H9 (cell line): Measurements from ENCODE around the gene SSR2. TPM values are rescaled to one million over a fixed set of nuclear protein-coding genes. Genes with fewer than 3 reads are reported as not detected.

Experiments used
- DNase-seq: peaks from one replicate; pipeline ENCODE4 v3.0.0-alpha.2; 2017
- H2AFZ ChIP-seq: one replicate; pipeline ENCODE4 v1.6.1; 2013; ENCODE audit warnings: mild to moderate bottlenecking, low read length, control low read depth, moderate library complexity
- H2AK5ac ChIP-seq: 2 replicates; pipeline ENCODE4 v1.6.1; 2013; ENCODE audit warnings: low read length, control low read depth, mixed read lengths; ENCODE audit not compliant: insufficient read length
- H2BK120ac ChIP-seq: one replicate; pipeline ENCODE4 v1.6.1; 2013; ENCODE audit warnings: low read depth, mild to moderate bottlenecking, low read length, control low read depth, inconsistent platforms; ENCODE audit not compliant: poor library complexity, severe bottlenecking
- H2BK12ac ChIP-seq: 2 replicates; pipeline ENCODE4 v1.6.1; 2013; ENCODE audit warnings: low read length, control low read depth, mixed read lengths, low read depth; ENCODE audit not compliant: insufficient read length
- H2BK15ac ChIP-seq: 2 replicates; pipeline ENCODE4 v1.6.1; 2013; ENCODE audit warnings: low read depth, low read length, control low read depth
- H2BK20ac ChIP-seq: one replicate; pipeline ENCODE4 v1.6.1; 2013; ENCODE audit warnings: low read depth, mild to moderate bottlenecking, low read length, control low read depth, inconsistent platforms; ENCODE audit not compliant: poor library complexity, severe bottlenecking
- H2BK5ac ChIP-seq: 2 replicates; pipeline ENCODE4 v1.6.1; 2013; ENCODE audit warnings: low read length, control low read depth, mixed read lengths; ENCODE audit not compliant: insufficient read length
- H3K14ac ChIP-seq: 2 replicates; pipeline ENCODE4 v1.6.1; 2013; ENCODE audit warnings: low read length, control low read depth; ENCODE audit not compliant: insufficient read depth
- H3K18ac ChIP-seq: 2 replicates; pipeline ENCODE4 v1.6.1; 2013; ENCODE audit warnings: low read depth, mild to moderate bottlenecking, mixed read lengths, low read length, control low read depth; ENCODE audit not compliant: insufficient read length
- H3K23ac ChIP-seq: 2 replicates; pipeline ENCODE4 v1.6.1; 2013; ENCODE audit warnings: low read length, control low read depth, mixed read lengths, low read depth; ENCODE audit not compliant: insufficient read length
- H3K23me2 ChIP-seq: 2 replicates; pipeline ENCODE4 v1.6.1; 2013; ENCODE audit warnings: low read depth, mild to moderate bottlenecking, mixed read lengths, low read length, control low read depth; ENCODE audit not compliant: insufficient read length, poor library complexity, severe bottlenecking
- H3K27ac ChIP-seq: 2 replicates; pipeline ENCODE4 v1.5.1; 2013; ENCODE audit warnings: low read length, control low read depth, mixed read lengths, low read depth; ENCODE audit not compliant: insufficient read length
- H3K27me3 ChIP-seq: 2 replicates; pipeline ENCODE4 v1.6.1; 2013; ENCODE audit warnings: low read length, control low read depth, inconsistent platforms; ENCODE audit not compliant: insufficient read depth
- H3K4ac ChIP-seq: 2 replicates; pipeline ENCODE4 v1.6.1; 2013; ENCODE audit warnings: low read depth, mild to moderate bottlenecking, control low read depth, inconsistent platforms, low read length, moderate library complexity
- H3K4me1 ChIP-seq: 2 replicates; pipeline ENCODE4 v1.6.1; 2013; ENCODE audit warnings: low read length, control low read depth, inconsistent platforms; ENCODE audit not compliant: insufficient read depth
- H3K4me2 ChIP-seq: 2 replicates; pipeline ENCODE4 v1.6.1; 2013; ENCODE audit warnings: low read length, control low read depth, mixed read lengths; ENCODE audit not compliant: insufficient read length, insufficient read depth
- H3K56ac ChIP-seq: 2 replicates; pipeline ENCODE4 v1.6.1; 2013; ENCODE audit warnings: low read depth, mild to moderate bottlenecking, mixed read lengths, low read length, control low read depth; ENCODE audit not compliant: insufficient read length
- H3K79me1 ChIP-seq: 2 replicates; pipeline ENCODE4 v1.6.1; 2013; ENCODE audit warnings: low read depth, mild to moderate bottlenecking, moderate library complexity, low read length, control low read depth, inconsistent platforms; ENCODE audit not compliant: insufficient read depth, poor library complexity, severe bottlenecking
- H3K79me2 ChIP-seq: 2 replicates; pipeline ENCODE4 v1.6.1; 2013; ENCODE audit warnings: low read length, control low read depth, inconsistent platforms; ENCODE audit not compliant: insufficient read depth
- H3K9ac ChIP-seq: 2 replicates; pipeline ENCODE4 v1.6.1; 2013; ENCODE audit warnings: low read length, control low read depth, mixed read lengths; ENCODE audit not compliant: insufficient read length; ENCODE audit errors: extremely low read depth
- H3K9me3 ChIP-seq: one replicate; pipeline ENCODE4 v1.6.1; 2013; ENCODE audit warnings: low read depth, low read length, inconsistent platforms; ENCODE audit not compliant: control insufficient read depth
- H3T11ph ChIP-seq: one replicate; pipeline ENCODE4 v1.6.1; 2013; ENCODE audit warnings: mild to moderate bottlenecking, low read length, control low read depth, inconsistent platforms
- H4K20me1 ChIP-seq: one replicate; pipeline ENCODE4 v1.6.1; 2013; ENCODE audit not compliant: control insufficient read depth, insufficient read length, insufficient read depth
- H4K5ac ChIP-seq: 2 replicates; pipeline ENCODE4 v1.6.1; 2013; ENCODE audit warnings: low read depth, mild to moderate bottlenecking, mixed read lengths, low read length, control low read depth; ENCODE audit not compliant: insufficient read length
- H4K8ac ChIP-seq: replicated peaks from 2 replicates; pipeline ENCODE4 v1.6.1; 2013; ENCODE audit warnings: low read length, control low read depth, mixed read lengths, low read depth; ENCODE audit not compliant: insufficient read length
- H4K91ac ChIP-seq: 2 replicates; pipeline ENCODE4 v1.6.1; 2013; ENCODE audit warnings: low read depth, mild to moderate bottlenecking, moderate library complexity, mixed read lengths, low read length, control low read depth; ENCODE audit not compliant: insufficient read length
- H3K27ac Mint-ChIP-seq, 3 experiments: 2 replicates in 2 of 3; 3 replicates in 1 of 3; pipeline ENCODE4 v1.8.0; 2020 to 2021; ENCODE audit warnings: mixed read lengths in 3 of 3, mild to moderate bottlenecking in 1 of 3, moderate library complexity in 1 of 3
- H3K27me3 Mint-ChIP-seq: 2 replicates; pipeline ENCODE4 v1.8.0; 2021; ENCODE audit warnings: low read depth, mild to moderate bottlenecking, moderate library complexity, mixed read lengths
- H3K36me3 Mint-ChIP-seq, 3 experiments: 2 replicates in 2 of 3; 3 replicates in 1 of 3; pipeline ENCODE4 v1.8.0; 2020 to 2021; ENCODE audit warnings: low read depth in 3 of 3, mixed read lengths in 3 of 3; ENCODE audit not compliant: insufficient read depth in 1 of 3
- H3K4me1 Mint-ChIP-seq, 2 experiments: 2 replicates each; pipeline ENCODE4 v1.8.0; 2020; ENCODE audit warnings: mixed read lengths in 2 of 2
- H3K4me3 Mint-ChIP-seq, 2 experiments: 2 replicates in 1 of 2; 3 replicates in 1 of 2; pipeline ENCODE4 v1.8.0; 2020 to 2021; ENCODE audit warnings: mild to moderate bottlenecking in 2 of 2, mixed read lengths in 2 of 2, moderate library complexity in 1 of 2
- H3K9me3 Mint-ChIP-seq, 2 experiments: 2 replicates in 1 of 2; 3 replicates in 1 of 2; pipeline ENCODE4 v1.8.0; 2020; ENCODE audit warnings: mild to moderate bottlenecking in 2 of 2, mixed read lengths in 2 of 2, moderate library complexity in 1 of 2
- CTCF ChIP-seq: fragments of 200-600 bp; sonication (generic); conservative IDR thresholded peaks from 3 replicates; pipeline ENCODE4 v1.8.0; 2021; ENCODE audit warnings: antibody characterized with exemption, mild to moderate bottlenecking
- WGBS: extraction: QIAGEN DNeasy Blood & Tissue Kit; methylation state at CpG from one replicate; pipeline ENCODE4 v1.1.7; 2013; ENCODE audit warnings: missing lambda C conversion rate, low lambda C conversion rate, mixed read lengths; ENCODE audit not compliant: insufficient read length; ENCODE audit errors: extremely low coverage; 5-methylcytosine and 5-hydroxymethylcytosine counted together
- total RNA-seq: library from RNA; stranded (reverse); gene quantifications from 2 replicates; pipeline ENCODE4 v1.2.1, GENCODE V29; 2021

Gene SSR2
- total RNA-seq, 1 experiment from 2014 or later: 170 TPM

- Histone ChIP-seq H2BK5ac (no peak overlapping the region), H3K4ac (no peak overlapping the region), H2AK5ac (no peak overlapping the region), H2BK120ac (no peak overlapping the region), H3K14ac (no peak overlapping the region), H2BK15ac (no peak overlapping the region), H4K91ac (no peak overlapping the region), H4K8ac (no peak overlapping the region), H3K18ac (no peak overlapping the region), H3K27ac (no peak overlapping the region), H3K4me1 (peaks cover 12% of the 10 kb centered on the region), H3K4me2 (peak overlapping the region; percentile 81), H3K23ac (no peak overlapping the region), H2BK20ac (no peak overlapping the region), H3T11ph (no peak overlapping the region), H3K23me2 (peaks cover 28% of the 10 kb centered on the region), H4K20me1 (peaks cover 7% of the 10 kb centered on the region), H3K27me3 (no peaks in the 10 kb centered on the region), H2AFZ (no peak overlapping the region), H3K9ac (no peak overlapping the region), H3K79me1 (peaks cover 6% of the 10 kb centered on the region), H4K5ac (no peak overlapping the region), H3K9me3 (no peaks in the 10 kb centered on the region), H3K56ac (no peak overlapping the region), H2BK12ac (no peak overlapping the region), H3K79me2 (peaks cover 11% of the 10 kb centered on the region; the same call in 1 of the 2 replicates)
- H3K27ac Mint-ChIP-seq: peak overlapping the region in 2 of 3 experiments; percentile 97 to 99; a peak in 3 of 7 replicates
- DNase-seq: no peak
- H3K27me3 Mint-ChIP-seq: no peaks in the 10 kb centered on the region
- H3K4me1 Mint-ChIP-seq: peaks cover 81 to 86% of the 10 kb centered on the region in 2 experiments
- peaks cover 0 to 4% (median 2%) of the 10 kb centered on the region in 3 experiments; a peak in 2 of 7 replicates for H3K36me3 Mint-ChIP-seq
- no peak for TF ChIP-seq CTCF
- no peaks in the 10 kb centered on the region for H3K9me3 Mint-ChIP-seq
- WGBS: no CpG with 5 or more reads among the region's 4 CpGs
- peak overlapping the region; percentile 90 to 92 for H3K4me3 Mint-ChIP-seq
Observed at GRCh38 chr1:155979597-155980343, 41.0 kb downstream of the SSR2 start.
